Natural killer cell (primary cell): ENCODE results near the gene ZNF445. TPM values are rescaled to one million over a fixed set of nuclear protein-coding genes. Genes with fewer than 3 reads are reported as not detected.

Source experiments
- ATAC-seq, 3 donors: fragments of 150-1000 bp in 2 of 3; fragments of 200-7000 bp in 1 of 3; cut with Tn5 transposase; 1 replicate in 1 of 3; 2 replicates in 2 of 3; pipeline ENCODE4 v1.10.0; 2021; ENCODE audit warnings: mild to moderate bottlenecking in 2 of 3, moderate library complexity in 2 of 3
- DNase-seq, 2 donors: peaks; one replicate each; pipeline versions ENCODE4 v3.0.0 to v3.0.0-alpha.2; 2013 to 2021; ENCODE audit warnings: mixed read lengths in 1 of 2
- H3K27ac ChIP-seq: one replicate; pipeline ENCODE4 v1.5.1; 2013; ENCODE audit warnings: mild to moderate bottlenecking, low read length
- H3K27me3 ChIP-seq: one replicate; pipeline ENCODE4 v1.6.1; 2013; ENCODE audit warnings: low read length; ENCODE audit not compliant: control insufficient read depth, insufficient read depth
- H3K36me3 ChIP-seq: one replicate; pipeline ENCODE4 v1.6.1; 2013; ENCODE audit warnings: low read length; ENCODE audit not compliant: control insufficient read depth, insufficient read depth
- H3K4me1 ChIP-seq: one replicate; pipeline ENCODE4 v1.6.1; 2013; ENCODE audit warnings: low read length; ENCODE audit not compliant: control insufficient read depth, insufficient read depth
- H3K4me3 ChIP-seq: one replicate; pipeline ENCODE4 v1.5.1; 2013; ENCODE audit warnings: low read length
- H3K9me3 ChIP-seq: one replicate; pipeline ENCODE4 v1.6.1; 2013; ENCODE audit warnings: low read length; ENCODE audit not compliant: control insufficient read depth, insufficient read depth
- H3K27ac Mint-ChIP-seq, 2 donors: one replicate each; pipeline ENCODE4 v1.8.0; 2022; ENCODE audit warnings: mild to moderate bottlenecking in 2 of 2, mixed read lengths in 2 of 2, moderate library complexity in 1 of 2
- H3K27me3 Mint-ChIP-seq, 2 donors: one replicate each; pipeline ENCODE4 v1.8.0; 2022; ENCODE audit warnings: low read depth in 2 of 2, mixed read lengths in 2 of 2
- H3K36me3 Mint-ChIP-seq: one replicate; pipeline ENCODE4 v1.8.0; 2022; ENCODE audit warnings: mixed read lengths
- H3K4me1 Mint-ChIP-seq, 2 donors: one replicate each; pipeline ENCODE4 v1.8.0; 2022; ENCODE audit warnings: mixed read lengths in 2 of 2
- H3K4me3 Mint-ChIP-seq: one replicate; pipeline ENCODE4 v1.8.0; 2022; ENCODE audit warnings: mild to moderate bottlenecking, moderate library complexity, mixed read lengths
- H3K9me3 Mint-ChIP-seq, 2 donors: one replicate each; pipeline ENCODE4 v1.8.0; 2022; ENCODE audit warnings: mixed read lengths in 2 of 2
- CTCF ChIP-seq: fragments of 200-600 bp; IDR thresholded peaks from one replicate; pipeline ENCODE4 v1.8.0; 2022; ENCODE audit warnings: antibody characterized with exemption
- WGBS: methylation state at CpG from one replicate; pipeline ENCODE4 v1.1.7; 2013; ENCODE audit warnings: missing lambda C conversion rate; ENCODE audit not compliant: insufficient coverage; 5-methylcytosine and 5-hydroxymethylcytosine counted together
- intact Hi-C: fragments of 100-400 bp; cut with micrococcal nuclease; formaldehyde crosslinking; loops from one replicate; pipeline ENCODE4 v1.14.2; 2022
- total RNA-seq, 4 donors: library from RNA; stranded (reverse); fragments of 120-200 nt in 1 of 4; gene quantifications; one replicate each; pipeline versions ENCODE4 v1.2.3 to v1.2.4, GENCODE V29; 2013 to 2022

Gene ZNF445
- total RNA-seq, 3 donors from 2014 or later (not counting 1 experiment from before 2014, with no cell fraction given), result 15.5 to 24.4 (median 17.4) TPM

GRCh38 chr3:44451441-44451840 is 26.0 kb downstream of the ZNF445 start:
- no peak overlapping the region for H3K4me3 ChIP-seq
- intact Hi-C loops, result no loop called here
- no peak for DNase-seq
- no peaks in the 10 kb centered on the region for H3K27me3 ChIP-seq
- no peak for ATAC-seq
- H3K4me1 ChIP-seq, result no peaks in the 10 kb centered on the region
- TF ChIP-seq CTCF, result no peak
- H3K27ac Mint-ChIP-seq, result peak overlapping the region in 1 of 2 donors; percentile 62
- H3K9me3 ChIP-seq, result no peaks in the 10 kb centered on the region
- 98% methylated on average over 3 of the region's 3 CpGs for WGBS
- H3K9me3 Mint-ChIP-seq, result no peaks in the 10 kb centered on the region
- H3K27ac ChIP-seq, result no peak overlapping the region
- peaks cover 77% of the 10 kb centered on the region for H3K36me3 ChIP-seq
- H3K36me3 Mint-ChIP-seq, result peaks cover 57% of the 10 kb centered on the region
- no peaks in the 10 kb centered on the region for H3K4me1 Mint-ChIP-seq
- no peaks in the 10 kb centered on the region for H3K27me3 Mint-ChIP-seq
- no peak overlapping the region for H3K4me3 Mint-ChIP-seq

GRCh38 chr3:44446929-44447328 is 30.5 kb downstream of the ZNF445 start:
- WGBS, result 100% methylated on average over 4 of the region's 5 CpGs
- Histone ChIP-seq H3K36me3 (peaks cover 71% of the 10 kb centered on the region), H3K9me3 (no peaks in the 10 kb centered on the region), H3K4me1 (no peaks in the 10 kb centered on the region), H3K27ac (no peak overlapping the region), H3K27me3 (no peaks in the 10 kb centered on the region), H3K4me3 (no peak overlapping the region)
- no peak for TF ChIP-seq CTCF
- Mint-ChIP-seq H3K27me3 (no peaks in the 10 kb centered on the region), H3K4me1 (peaks cover 5% of the 10 kb centered on the region in 2 donors), H3K4me3 (no peak overlapping the region), H3K27ac (no peak overlapping the region), H3K9me3 (no peaks in the 10 kb centered on the region), H3K36me3 (peaks cover 36% of the 10 kb centered on the region)
- DNase-seq (no peak), ATAC-seq (no peak)
- intact Hi-C loops, result no loop called here

- H3K9me3 ChIP-seq, result no peaks in the 10 kb centered on the region
- no peak overlapping the region for H3K4me3 ChIP-seq
- no peak overlapping the region for H3K4me3 Mint-ChIP-seq
- peak overlapping the region in 1 of 2 donors; percentile 35 for H3K27ac Mint-ChIP-seq
- no peak for TF ChIP-seq CTCF
- H3K36me3 ChIP-seq, result peaks cover 61% of the 10 kb centered on the region
- H3K27ac ChIP-seq, result no peak overlapping the region
- H3K36me3 Mint-ChIP-seq, result peaks cover 36% of the 10 kb centered on the region
- DNase-seq (no peak), ATAC-seq (no peak)
- 99% methylated on average over 5 of the region's 5 CpGs for WGBS
- peaks cover 5% of the 10 kb centered on the region for H3K4me1 ChIP-seq
- no peaks in the 10 kb centered on the region for H3K27me3 ChIP-seq
- H3K9me3 Mint-ChIP-seq, result no peaks in the 10 kb centered on the region
- peaks cover 15 to 16% of the 10 kb centered on the region in 2 donors for H3K4me1 Mint-ChIP-seq
- no peaks in the 10 kb centered on the region for H3K27me3 Mint-ChIP-seq
- intact Hi-C loops, result no loop called here
Measured at GRCh38 chr3:44445786-44446185, 31.7 kb downstream of the ZNF445 start.
